ENCODE results near the gene YJU2.
"Not testable (repeated sequence)": the region's sequence is repeated elsewhere in the genome, so short reads cannot be mapped to it uniquely, and the experiment has no call there.

YJU2 gene

DNA sequence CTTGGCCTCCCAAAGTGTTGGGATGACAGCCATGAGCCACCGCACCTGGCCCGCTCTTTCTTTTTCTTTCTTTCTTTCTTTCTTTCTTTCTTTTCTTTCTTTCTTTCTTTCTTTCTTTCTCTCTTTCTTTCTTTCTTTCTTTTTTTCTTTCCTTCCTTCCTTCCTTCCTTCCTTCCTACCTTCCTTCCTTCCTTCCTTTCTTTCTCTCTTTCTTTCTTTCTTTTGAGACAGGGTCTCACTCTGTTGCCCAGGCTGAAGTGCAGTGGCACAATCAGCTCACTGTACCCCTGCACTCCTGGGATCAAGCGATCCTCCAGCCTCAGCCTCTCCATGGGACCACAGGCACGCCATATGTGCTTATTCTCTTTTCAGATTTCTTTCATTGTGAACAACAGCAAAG is 39.3 kb downstream of the YJU2 start:
- H3K9me3 Mint-ChIP-seq, H3K27ac Mint-ChIP-seq, H3K4me1 Mint-ChIP-seq, H3K4me3 Mint-ChIP-seq, DNase-seq, H3K36me3 Mint-ChIP-seq, CTCF ChIA-PET: not testable (repeated sequence)
- peaks cover 27% of the 10 kb centered on the region for H3K27me3 Mint-ChIP-seq

DNA sequence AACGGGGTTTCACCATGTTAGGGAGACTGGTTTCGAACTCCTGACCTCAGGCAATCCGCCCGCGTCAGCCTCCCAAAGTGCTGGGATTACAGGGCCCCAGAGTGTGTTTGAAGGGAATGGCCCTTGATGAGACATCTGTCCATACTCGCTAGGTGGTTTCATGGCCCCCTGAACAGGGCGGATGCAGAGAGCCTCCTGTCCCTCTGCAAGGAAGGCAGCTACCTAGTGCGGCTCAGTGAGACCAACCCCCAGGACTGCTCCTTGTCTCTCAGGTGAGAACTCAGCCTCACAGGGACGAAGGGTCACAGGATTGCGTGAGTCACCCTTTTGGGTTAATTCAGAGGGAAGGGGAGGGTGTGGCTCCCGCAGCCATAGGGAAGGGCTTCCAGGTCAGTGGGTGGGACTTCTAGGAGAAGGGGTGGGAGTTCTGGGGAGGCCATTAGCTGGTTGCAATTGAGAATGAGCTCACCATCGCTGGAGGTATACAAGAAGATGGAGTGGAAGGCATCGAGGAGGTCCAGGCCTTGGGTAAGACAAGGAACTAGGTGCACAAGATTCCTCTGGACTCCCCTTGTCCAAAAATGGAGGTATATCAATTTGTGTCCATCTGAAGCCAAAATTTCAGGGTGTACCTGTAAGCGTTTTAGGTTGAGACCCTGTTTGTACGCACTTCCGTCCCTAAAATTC is 41.4 kb downstream of the YJU2 start:
- Mint-ChIP-seq H3K9me3 (no peaks in the 10 kb centered on the region), H3K27ac (no peak overlapping the region), H3K4me3 (no peak overlapping the region), H3K36me3 (no peaks in the 10 kb centered on the region), H3K27me3 (peaks cover 9% of the 10 kb centered on the region), H3K4me1 (peaks cover 6% of the 10 kb centered on the region)
- DNase-seq, result no peak
- CTCF ChIA-PET, result no interaction called here

- Mint-ChIP-seq H3K4me1 (peaks cover 2% of the 10 kb centered on the region), H3K4me3 (no peak overlapping the region), H3K9me3 (no peaks in the 10 kb centered on the region), H3K27me3 (no peaks in the 10 kb centered on the region), H3K36me3 (peaks cover 6% of the 10 kb centered on the region), H3K27ac (no peak overlapping the region)
- no peak for DNase-seq
- CTCF ChIA-PET, result no interaction called here
Observed at GRCh38 chr19:4291184-4291732, 44.4 kb downstream of the YJU2 start.

DNA sequence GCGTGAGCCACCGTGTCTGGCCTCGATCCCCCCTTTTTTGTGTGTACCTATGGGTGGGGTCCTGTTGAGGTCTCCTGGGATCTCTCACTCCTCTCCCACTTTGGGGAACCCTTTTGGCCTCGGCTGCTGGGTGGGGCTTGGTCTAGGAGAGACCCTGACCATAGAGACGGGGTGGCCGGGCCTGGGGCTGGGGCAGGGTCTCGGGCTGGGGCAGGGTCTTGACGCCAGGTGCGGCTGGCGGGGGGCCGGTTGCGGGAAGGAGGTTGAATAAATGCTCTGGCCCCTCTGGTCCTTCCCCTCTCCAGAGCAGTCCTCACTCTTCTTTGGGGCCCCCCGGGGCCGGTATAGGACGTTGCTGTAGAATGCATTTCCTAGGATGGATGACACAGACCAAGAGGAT is 45.6 kb downstream of the YJU2 start:
- no peak for DNase-seq
- peaks cover 2% of the 10 kb centered on the region for H3K4me1 Mint-ChIP-seq
- no peaks in the 10 kb centered on the region for H3K9me3 Mint-ChIP-seq
- H3K27ac Mint-ChIP-seq, result no peak overlapping the region
- no peak overlapping the region for H3K4me3 Mint-ChIP-seq
- CTCF ChIA-PET, result no interaction called here
- H3K36me3 Mint-ChIP-seq, result peaks cover 6% of the 10 kb centered on the region
- no peaks in the 10 kb centered on the region for H3K27me3 Mint-ChIP-seq

DNA sequence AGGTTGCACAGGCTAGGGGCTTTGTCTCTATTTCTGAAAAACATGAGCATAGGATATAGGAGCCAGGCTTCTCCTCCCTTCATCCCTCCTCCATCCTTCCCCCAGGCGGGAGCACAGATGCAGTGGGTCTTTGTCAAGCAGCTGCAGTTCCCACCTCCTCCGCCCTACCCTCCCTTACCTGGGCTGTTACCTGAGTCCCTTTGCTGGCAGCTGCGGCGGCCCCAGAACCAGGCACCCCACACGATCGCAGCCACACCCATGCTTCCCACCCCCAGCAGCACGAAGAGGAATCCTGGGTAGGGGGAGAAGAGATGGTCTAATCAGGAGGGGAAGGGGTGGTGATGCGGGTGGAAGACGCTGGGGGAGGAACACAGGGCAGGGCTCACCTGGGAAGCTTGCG is 47.5 kb downstream of the YJU2 start:
- Mint-ChIP-seq H3K4me1 (peaks cover 12% of the 10 kb centered on the region), H3K27ac (no peak overlapping the region), H3K27me3 (no peaks in the 10 kb centered on the region), H3K9me3 (no peaks in the 10 kb centered on the region), H3K36me3 (peaks cover 9% of the 10 kb centered on the region), H3K4me3 (no peak overlapping the region)
- CTCF ChIA-PET, result interaction anchor here (1.1 kb wide), 1 partner anchor 58 kb away, joined by 3 read pairs; no protein-coding TSS in a partner anchor
- no peak for DNase-seq

- Mint-ChIP-seq H3K27ac (no peak overlapping the region), H3K27me3 (no peaks in the 10 kb centered on the region), H3K4me1 (peaks cover 21% of the 10 kb centered on the region), H3K36me3 (peaks cover 12% of the 10 kb centered on the region), H3K4me3 (no peak overlapping the region), H3K9me3 (no peaks in the 10 kb centered on the region)
- DNase-seq, result no peak
- CTCF ChIA-PET, result interaction anchor here (0.8 to 1.7 kb wide), 2 partner anchors 25 to 29 kb away, joined by 3 read pairs; no protein-coding TSS in a partner anchor
Observed at GRCh38 chr19:4295972-4296771, 49.3 kb downstream of the YJU2 start.

DNA sequence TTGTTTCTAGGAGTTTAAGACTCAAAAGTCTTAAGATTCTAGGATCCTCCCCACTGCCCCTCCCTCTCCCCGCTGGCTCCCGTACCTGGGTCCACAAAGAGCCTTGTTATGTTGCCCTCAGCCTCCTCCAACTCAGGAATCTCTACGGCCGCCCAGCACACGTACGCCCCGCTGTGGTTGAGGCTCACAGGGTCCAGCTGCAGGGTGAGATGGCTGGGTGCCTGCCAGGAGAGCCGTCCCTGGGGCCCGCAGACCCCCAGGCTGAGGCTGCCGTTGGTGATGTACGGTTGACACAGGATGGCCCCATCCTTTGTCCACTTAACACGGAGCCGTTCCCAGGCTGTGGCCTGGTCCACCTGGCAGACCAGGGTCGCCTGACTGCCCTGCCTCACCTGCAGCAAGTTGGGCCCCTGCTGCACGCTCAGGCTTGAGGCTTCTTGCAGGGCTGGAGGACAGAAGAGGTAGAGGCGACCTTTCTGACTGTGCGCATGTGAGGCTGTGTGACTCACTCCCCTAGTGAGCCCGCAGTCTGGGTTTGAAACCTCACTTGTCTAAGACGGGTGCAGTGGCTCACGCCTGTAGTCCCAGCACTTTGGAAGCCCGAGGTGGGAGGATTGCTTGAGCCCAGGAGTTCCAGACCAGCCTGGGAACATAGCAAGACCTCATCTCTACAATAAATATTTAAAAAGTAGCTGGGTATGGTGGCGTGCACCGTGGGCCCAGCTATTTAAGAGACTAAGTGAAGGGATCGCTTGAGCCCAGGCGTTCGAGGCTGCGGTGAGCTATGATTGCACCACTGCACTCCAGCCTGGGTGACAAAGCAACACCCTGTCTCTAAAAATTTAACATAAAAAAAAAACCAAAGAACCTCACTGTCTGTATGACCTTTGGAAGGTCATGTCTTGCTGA is 51.3 kb downstream of the YJU2 start:
- Mint-ChIP-seq H3K9me3 (no peaks in the 10 kb centered on the region), H3K4me1 (peaks cover 40% of the 10 kb centered on the region), H3K36me3 (peaks cover 12% of the 10 kb centered on the region), H3K27ac (peak overlapping the region; percentile 40), H3K4me3 (no peak overlapping the region), H3K27me3 (no peaks in the 10 kb centered on the region)
- CTCF ChIA-PET, result interaction anchor here (0.9 to 1.1 kb wide), 2 partner anchors 30 to 55 kb away, joined by 3 read pairs; no protein-coding TSS in a partner anchor
- no peak for DNase-seq

GRCh38 chr19:4298810-4299550 is 52.1 kb downstream of the YJU2 start:
- H3K9me3 Mint-ChIP-seq, result no peaks in the 10 kb centered on the region
- H3K36me3 Mint-ChIP-seq, result peaks cover 12% of the 10 kb centered on the region
- no peaks in the 10 kb centered on the region for H3K27me3 Mint-ChIP-seq
- peak overlapping the region; percentile 40 for H3K27ac Mint-ChIP-seq
- peaks cover 47% of the 10 kb centered on the region for H3K4me1 Mint-ChIP-seq
- CTCF ChIA-PET, result interaction anchor here (0.9 kb wide), 1 partner anchor 54 kb away, joined by 3 read pairs; no protein-coding TSS in a partner anchor
- no peak for DNase-seq
- H3K4me3 Mint-ChIP-seq, result peak overlapping the region; percentile 29

- Mint-ChIP-seq H3K4me3 (peak overlapping the region; percentile 84), H3K27me3 (no peaks in the 10 kb centered on the region), H3K4me1 (peaks cover 55% of the 10 kb centered on the region), H3K9me3 (no peaks in the 10 kb centered on the region), H3K27ac (peak overlapping the region; percentile 94), H3K36me3 (peaks cover 6% of the 10 kb centered on the region)
- no peak for DNase-seq
- CTCF ChIA-PET, result no interaction called here
Observed at GRCh38 chr19:4300589-4300988, 53.7 kb downstream of the YJU2 start.

- Mint-ChIP-seq H3K36me3 (peaks cover 6% of the 10 kb centered on the region), H3K27ac (peak overlapping the region; percentile 94), H3K9me3 (no peaks in the 10 kb centered on the region), H3K27me3 (peaks cover 2% of the 10 kb centered on the region), H3K4me3 (peak overlapping the region; percentile 84), H3K4me1 (peaks cover 57% of the 10 kb centered on the region)
- peak; percentile 38 for DNase-seq
- CTCF ChIA-PET, result interaction anchor here (0.7 kb wide), 1 partner anchor 20 kb away, joined by 3 read pairs; no protein-coding TSS in a partner anchor
Observed at GRCh38 chr19:4301590-4302242, 54.8 kb downstream of the YJU2 start.

DNA sequence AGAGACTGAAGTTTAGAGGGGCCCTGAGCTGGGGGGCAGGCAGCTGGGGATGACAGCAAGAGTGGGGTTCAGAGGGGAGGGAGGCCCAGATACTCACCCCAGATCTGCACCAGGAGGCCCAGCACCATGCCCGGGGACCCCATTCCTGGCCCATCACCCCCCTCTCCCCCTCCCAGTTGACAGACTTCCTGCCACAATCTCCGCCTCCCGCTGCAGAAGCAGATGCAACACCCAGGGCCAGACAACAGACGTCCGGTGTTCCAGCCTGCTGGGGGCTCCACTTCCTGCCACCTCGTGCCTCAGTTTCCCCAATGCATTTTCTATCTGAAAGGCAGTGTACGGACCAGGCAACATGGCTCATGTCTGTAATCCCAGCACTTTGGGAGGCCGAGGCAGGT is 55.4 kb downstream of the YJU2 start, which contains the start of gene TMIGD2:
TSS of gene TMIGD2 (minus strand) at position 147 of the 398 bp plus-strand sequence. CDS start at position 143, 4 bp downstream.
- H3K27me3 Mint-ChIP-seq, result peaks cover 3% of the 10 kb centered on the region
- H3K4me3 Mint-ChIP-seq, result peak within 1 kb of the TSS; percentile 84
- H3K4me1 Mint-ChIP-seq, result peaks cover 57% of the 10 kb centered on the region
- peak within 1 kb of the TSS; percentile 94 for H3K27ac Mint-ChIP-seq
- no peaks in the 10 kb centered on the region for H3K9me3 Mint-ChIP-seq
- H3K36me3 Mint-ChIP-seq, result peaks cover 6% of the 10 kb centered on the region
- DNase-seq, result peak; percentile 63
- CTCF ChIA-PET, result interaction anchor here (0.9 kb wide), 1 partner anchor 35 kb away, joined by 3 read pairs; no protein-coding TSS in a partner anchor

DNA sequence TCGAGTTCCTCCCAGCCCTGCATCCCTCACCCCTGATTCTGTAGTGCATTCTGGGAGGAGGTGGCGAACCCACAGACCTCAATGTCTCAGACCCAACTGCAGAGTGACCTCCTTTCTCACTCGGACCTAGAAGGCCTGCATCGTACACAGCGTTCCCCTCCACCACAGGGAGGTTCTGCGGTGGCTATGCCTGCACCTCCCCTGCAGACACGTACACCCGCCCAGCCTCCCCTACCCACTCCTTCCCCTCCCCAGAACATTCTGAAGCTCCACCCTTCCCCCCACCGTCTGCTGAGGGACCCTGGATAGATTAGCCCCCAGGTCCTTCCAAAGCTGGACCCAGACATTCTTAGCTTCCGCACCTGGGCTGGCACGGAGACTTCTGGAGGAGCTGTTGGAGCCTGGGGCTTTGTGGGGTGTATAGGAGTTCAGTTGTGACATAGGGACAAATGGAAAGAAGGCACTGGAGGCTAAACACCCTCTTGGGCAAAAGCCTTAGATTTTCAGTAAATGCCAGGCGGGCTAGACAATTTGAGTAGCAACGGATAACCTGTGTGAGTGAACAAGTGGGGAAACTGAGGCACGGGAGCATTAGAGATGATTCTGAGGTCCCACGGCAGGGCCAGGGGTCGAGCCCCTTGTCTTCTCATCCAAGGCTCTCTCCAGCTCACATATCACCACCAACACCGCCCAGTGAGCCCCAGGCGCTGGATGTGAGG is 57.1 kb downstream of the YJU2 start:
- Mint-ChIP-seq H3K4me3 (peak overlapping the region; percentile 60), H3K36me3 (peaks cover 3% of the 10 kb centered on the region), H3K9me3 (no peaks in the 10 kb centered on the region), H3K27ac (peak overlapping the region; percentile 84), H3K27me3 (peaks cover 3% of the 10 kb centered on the region), H3K4me1 (peaks cover 50% of the 10 kb centered on the region)
- no peak for DNase-seq
- CTCF ChIA-PET, result interaction anchor here (0.7 to 1.3 kb wide), 2 partner anchors 37 to 67 kb away, joined by 3 to 5 read pairs; no protein-coding TSS in a partner anchor

Data from activated naive CD4-positive, alpha-beta T cell treated with anti-CD3 and anti-CD28 coated beads, Interleukin-2, amount 10 ng/mL, durations not matched to agents 7 days and 5 days (primary cell).